Stimulated activated CD4-positive, alpha-beta T cell treated with anti-CD3 and anti-CD28 coated beads, Interleukin-2, amount 100 ng/mL, for 24 hours (primary cell): Measurements from ENCODE around the gene SLC27A6.

Experiments
- DNase-seq, 2 donors: peaks; one replicate each; pipeline ENCODE4 v3.0.0-alpha.2; 2020

The SLC27A6 gene

GRCh38 chr5:129065721-129066120 is 100.4 kb downstream of the SLC27A6 start:
- no peak for DNase-seq

GRCh38 chr5:129067745-129068144 is 102.5 kb downstream of the SLC27A6 start:
- no peak for DNase-seq

DNA sequence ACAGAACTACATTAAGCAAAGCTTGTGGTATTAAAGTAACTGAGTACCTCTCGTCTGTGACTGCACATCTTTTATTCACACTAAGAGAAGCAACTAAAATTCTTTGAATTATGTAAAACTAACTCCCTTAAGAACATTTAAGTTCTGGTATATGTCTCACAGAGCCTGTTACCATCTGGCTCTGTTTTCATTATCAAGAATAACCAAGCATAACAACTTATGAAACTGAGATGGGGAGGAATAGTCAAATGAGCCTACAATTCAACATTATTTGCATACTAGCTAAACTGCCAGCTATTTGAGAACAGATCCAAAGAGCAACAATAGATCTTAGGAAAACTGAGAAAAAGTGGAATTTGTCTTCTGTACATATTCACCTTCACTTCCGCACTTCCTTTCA is 104.0 kb downstream of the SLC27A6 start:
- DNase-seq, result no peak

DNA sequence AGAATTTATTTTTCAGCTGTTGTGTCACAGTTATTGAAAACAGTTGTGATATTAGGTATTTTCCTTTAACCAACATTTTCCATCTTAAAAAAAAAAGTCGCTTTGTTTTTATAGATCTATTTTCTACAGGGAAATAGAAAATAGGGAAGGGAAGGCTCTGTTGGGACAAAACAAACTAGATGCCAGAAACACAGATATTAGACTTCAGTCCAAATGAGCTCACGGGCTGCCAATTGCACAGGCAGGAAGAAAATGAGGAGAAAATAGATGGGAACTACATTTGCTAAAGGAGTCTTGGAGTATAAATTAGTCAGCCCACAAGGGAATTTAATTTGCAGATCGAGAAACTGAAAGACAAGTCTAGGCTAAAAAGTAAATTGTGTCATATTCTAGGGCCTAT is 107.8 kb downstream of the SLC27A6 start:
- no peak for DNase-seq

DNA sequence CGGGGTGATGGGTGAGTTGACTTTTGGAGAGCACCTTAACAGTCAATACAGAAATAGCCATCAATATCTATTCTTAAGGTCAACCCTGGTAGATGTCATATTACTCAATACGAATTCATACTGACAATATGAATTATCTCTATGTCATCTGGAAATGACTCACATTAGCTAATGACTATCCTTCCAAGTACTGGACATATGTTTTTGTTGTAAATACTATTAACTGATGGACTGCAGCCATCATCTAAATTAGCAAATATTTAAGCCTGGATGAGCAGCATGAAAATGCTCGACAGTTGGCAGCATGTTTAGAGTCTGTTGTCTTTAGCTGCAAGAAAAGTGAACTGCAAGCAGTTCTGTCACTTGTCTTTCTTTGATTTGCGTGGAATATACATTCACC is 109.6 kb downstream of the SLC27A6 start:
- no peak for DNase-seq

DNA sequence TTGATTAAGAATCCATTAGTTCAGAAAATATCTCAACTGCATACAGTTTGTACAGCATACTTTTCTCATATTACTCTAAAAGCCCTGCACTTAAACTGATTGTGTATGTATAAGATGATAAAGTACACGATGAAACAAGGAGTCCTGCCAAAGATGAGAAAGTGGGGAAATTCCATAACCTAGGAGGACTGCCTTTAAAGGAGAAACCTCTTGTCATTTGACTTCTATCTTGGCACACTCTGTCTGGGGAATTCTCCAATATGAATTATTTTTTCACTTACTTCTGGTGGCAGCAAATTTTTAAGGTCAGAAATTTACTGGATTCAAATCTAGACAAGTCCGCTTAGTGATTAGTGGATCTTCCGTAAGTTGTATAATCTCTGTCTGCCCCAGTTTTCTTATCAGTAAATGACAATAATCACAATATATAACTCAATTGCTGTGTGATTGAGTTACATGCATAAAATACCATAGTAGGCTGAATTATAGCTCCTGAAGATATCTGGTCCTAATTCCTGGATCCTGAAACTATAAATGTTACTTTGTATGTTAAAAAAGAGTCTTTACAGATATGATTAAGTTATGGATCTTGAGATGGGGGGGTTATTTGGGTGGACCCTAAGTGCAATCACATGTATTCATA is 112.3 kb downstream of the SLC27A6 start:
- DNase-seq, result no peak

GRCh38 chr5:129078247-129078646 is 113.0 kb downstream of the SLC27A6 start:
- DNase-seq, result no peak

DNA sequence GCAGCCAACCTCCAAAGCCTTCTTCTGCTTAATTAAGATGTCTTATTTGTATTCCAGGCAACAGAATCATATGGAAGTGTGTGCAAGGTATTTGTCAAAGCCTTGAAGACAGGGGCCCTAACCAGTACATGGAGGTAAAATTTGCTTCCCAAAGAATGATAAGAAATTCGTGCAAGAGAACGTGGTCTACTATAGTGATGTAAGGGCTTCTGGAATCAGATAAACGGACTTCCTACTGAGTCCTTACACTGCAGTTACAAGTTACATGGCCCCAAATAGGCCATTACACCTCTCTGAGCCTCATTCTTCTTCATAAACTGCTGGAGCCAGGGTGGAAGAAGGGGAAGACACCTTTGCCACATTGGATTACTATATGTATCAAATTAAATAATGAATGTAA is 113.4 kb downstream of the SLC27A6 start:
- DNase-seq, result no peak

- DNase-seq, result no peak
Measured at GRCh38 chr5:129079496-129079895, 114.2 kb downstream of the SLC27A6 start.

DNA sequence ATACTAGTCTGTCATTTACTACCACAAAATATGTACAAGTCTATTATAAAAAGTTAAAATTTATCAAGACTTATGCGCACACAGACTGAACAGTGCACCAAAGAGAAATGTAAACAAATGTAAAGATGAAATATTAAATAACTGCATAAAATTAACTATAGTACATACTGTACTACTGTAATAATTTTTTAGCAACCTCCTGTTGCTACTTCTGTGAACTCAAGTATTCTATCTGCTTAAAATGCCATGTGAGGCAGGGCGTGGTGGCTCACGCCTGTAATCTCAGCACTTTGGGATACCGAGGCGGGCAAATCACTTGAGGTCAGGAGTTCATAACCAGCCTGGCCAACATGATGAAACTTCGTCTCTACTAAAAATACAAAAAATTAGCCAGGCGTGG is 115.5 kb downstream of the SLC27A6 start:
- DNase-seq, result no peak

- DNase-seq, result no peak
Measured at GRCh38 chr5:129082225-129083136, 117.2 kb downstream of the SLC27A6 start.
